Stomach (tissue), 4 donors: ENCODE results near the gene CEBPB.

Source experiments
- POLR2A ChIP-seq, 4 donors: fragments of 450-650 bp; IDR thresholded peaks; one replicate each; pipeline ENCODE4 v1.6.1; 2016; ENCODE audit warnings: antibody characterized with exemption in 4 of 4, control low read depth in 2 of 4, mild to moderate bottlenecking in 1 of 4, moderate library complexity in 1 of 4
- TF ChIP-seq, protein P1 (sequence below), 7 experiments: fragments of 450-650 bp in 4 of 7; fragments of 200-600 bp in 3 of 7; sonication (generic) in 3 of 7; IDR thresholded peaks; one replicate each; pipeline ENCODE4 v1.5.1; 2016 to 2019; ENCODE audit warnings: antibody characterized with exemption in 7 of 7, control low read depth in 2 of 7, mild to moderate bottlenecking in 1 of 7

DNA sequence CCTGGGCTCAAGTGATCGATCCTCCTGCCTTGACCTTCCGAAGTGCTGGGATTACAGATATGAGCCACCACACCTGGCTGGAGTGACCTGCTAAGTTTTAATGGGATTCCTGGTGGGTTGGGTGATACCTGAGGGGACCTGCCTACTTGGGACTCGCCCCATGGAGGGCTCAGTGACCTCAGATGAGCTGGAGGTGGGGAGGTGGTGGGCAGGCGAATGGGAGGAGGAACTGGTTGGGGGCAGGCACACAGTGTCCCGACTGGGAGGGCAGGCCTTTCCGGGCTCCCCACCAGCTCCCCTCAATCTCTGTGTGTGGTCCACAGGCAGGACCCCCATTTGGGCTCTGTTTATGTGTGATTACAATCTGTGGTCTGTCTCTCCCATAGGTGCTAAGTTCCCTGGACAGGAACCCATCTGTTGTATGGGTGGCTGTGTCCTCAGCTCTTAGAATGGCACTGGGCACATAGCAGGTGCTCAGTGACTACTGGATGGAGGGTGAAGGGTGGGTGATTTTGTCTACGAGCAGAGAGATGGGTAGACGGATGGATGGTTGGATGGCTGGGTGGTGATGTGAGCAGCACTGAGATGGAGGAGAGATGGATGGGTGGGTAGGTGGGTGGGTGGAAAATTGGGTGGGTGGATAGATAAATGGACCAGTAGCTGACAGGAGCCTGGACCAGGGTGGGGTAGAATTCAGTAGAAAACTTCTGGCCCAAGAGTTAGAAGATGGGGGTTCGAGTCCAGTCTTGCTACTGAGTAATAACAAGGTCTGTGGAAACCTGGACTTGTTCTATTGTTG lies 23.8 kb downstream of the CEBPB start:
- TF ChIP-seq, protein P1, sequence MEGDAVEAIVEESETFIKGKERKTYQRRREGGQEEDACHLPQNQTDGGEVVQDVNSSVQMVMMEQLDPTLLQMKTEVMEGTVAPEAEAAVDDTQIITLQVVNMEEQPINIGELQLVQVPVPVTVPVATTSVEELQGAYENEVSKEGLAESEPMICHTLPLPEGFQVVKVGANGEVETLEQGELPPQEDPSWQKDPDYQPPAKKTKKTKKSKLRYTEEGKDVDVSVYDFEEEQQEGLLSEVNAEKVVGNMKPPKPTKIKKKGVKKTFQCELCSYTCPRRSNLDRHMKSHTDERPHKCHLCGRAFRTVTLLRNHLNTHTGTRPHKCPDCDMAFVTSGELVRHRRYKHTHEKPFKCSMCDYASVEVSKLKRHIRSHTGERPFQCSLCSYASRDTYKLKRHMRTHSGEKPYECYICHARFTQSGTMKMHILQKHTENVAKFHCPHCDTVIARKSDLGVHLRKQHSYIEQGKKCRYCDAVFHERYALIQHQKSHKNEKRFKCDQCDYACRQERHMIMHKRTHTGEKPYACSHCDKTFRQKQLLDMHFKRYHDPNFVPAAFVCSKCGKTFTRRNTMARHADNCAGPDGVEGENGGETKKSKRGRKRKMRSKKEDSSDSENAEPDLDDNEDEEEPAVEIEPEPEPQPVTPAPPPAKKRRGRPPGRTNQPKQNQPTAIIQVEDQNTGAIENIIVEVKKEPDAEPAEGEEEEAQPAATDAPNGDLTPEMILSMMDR (IDR thresholded peaks at IDR 0.05): no peak
- TF ChIP-seq POLR2A (IDR thresholded peaks at IDR 0.05): no peak
